Measurements from ENCODE around the gene HOXB6. TPM values are rescaled to one million over a fixed set of nuclear protein-coding genes. Genes with fewer than 3 reads are reported as not detected.
A peak's percentile ranks its signal among the peaks of the same experiment; 100 is the strongest.

HOXB6 gene
- total RNA-seq, 3 donors from 2014 or later: 41.3 to 68.8 (median 50.9) TPM

GRCh38 chr17:48558057-48558830 is 46.5 kb downstream of the HOXB6 start:
- no peak for DNase-seq
- no peak overlapping the region for H3K4me3 ChIP-seq
- peaks cover 43% of the 10 kb centered on the region for H3K4me1 ChIP-seq (ENCODE audit: low read depth)

DNA sequence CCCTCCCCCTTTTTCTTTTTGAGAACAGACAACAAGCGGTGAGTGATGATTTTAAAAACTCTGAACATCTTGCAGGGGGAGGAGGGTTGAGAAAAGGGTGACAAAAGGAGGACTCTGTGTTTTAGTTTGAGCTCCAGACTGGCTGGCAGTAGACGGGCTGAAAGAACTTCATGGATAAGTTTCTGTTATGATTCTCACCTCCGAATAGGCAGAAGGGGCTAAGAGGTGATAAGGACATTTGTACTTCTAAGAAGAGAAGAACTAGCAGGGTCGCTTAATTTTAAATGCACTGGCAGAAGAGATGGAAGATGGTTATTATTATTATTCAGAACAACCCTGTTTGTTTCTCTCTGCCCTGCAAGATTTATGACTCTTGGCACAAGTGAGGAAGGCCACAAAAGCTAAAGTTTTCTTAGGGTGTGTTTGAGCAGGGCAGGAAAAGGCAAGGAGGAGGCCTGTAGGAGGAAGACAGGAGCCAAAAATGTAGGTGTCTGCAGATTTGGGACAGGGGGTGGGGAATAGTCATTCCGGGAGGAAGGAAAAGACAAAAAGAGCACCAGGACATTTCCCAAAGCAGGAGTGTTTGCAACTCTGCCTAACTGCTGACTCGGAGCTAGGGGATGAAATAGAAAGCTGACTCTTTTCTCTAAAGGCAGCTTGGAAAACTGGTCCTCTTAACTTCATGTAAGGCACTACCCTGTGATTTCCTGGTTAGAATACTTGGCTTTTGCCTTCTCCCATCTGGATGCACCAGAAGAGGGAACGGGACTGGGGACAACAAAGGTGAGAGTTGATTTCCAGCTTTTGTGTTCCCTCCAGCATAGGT is 48.0 kb downstream of the HOXB6 start:
- ATAC-seq: peak; percentile 56
- Histone ChIP-seq H3K4me1 (ENCODE audit: low read depth) (peaks cover 35% of the 10 kb centered on the region), H3K36me3 (ENCODE audit: low read depth) (no peaks in the 10 kb centered on the region), H3K4me3 (no peak overlapping the region), H3K9me3 (no peaks in the 10 kb centered on the region)
- TF ChIP-seq CTCF (IDR thresholded peaks at IDR 0.05): no peak
- no peak for DNase-seq
- intact Hi-C loops (cut with DNase I, micrococcal nuclease): no loop called here

More at GRCh38 chr17:48558057-48558830, 46.5 kb downstream of the HOXB6 start:
- intact Hi-C loops (cut with DNase I, micrococcal nuclease): no loop called here
- Histone ChIP-seq H3K36me3 (ENCODE audit: low read depth) (no peaks in the 10 kb centered on the region), H3K9me3 (no peaks in the 10 kb centered on the region)
- no peak for TF ChIP-seq CTCF (IDR thresholded peaks at IDR 0.05)
- no peak for ATAC-seq

- Histone ChIP-seq H3K4me3 (no peak overlapping the region), H3K4me1 (ENCODE audit: low read depth) (peaks cover 29% of the 10 kb centered on the region)
- no peak for TF ChIP-seq CTCF (IDR thresholded peaks at IDR 0.05)
These were observed 48.6 kb downstream of the HOXB6 start for GRCh38 chr17:48556229-48556575.

DNA sequence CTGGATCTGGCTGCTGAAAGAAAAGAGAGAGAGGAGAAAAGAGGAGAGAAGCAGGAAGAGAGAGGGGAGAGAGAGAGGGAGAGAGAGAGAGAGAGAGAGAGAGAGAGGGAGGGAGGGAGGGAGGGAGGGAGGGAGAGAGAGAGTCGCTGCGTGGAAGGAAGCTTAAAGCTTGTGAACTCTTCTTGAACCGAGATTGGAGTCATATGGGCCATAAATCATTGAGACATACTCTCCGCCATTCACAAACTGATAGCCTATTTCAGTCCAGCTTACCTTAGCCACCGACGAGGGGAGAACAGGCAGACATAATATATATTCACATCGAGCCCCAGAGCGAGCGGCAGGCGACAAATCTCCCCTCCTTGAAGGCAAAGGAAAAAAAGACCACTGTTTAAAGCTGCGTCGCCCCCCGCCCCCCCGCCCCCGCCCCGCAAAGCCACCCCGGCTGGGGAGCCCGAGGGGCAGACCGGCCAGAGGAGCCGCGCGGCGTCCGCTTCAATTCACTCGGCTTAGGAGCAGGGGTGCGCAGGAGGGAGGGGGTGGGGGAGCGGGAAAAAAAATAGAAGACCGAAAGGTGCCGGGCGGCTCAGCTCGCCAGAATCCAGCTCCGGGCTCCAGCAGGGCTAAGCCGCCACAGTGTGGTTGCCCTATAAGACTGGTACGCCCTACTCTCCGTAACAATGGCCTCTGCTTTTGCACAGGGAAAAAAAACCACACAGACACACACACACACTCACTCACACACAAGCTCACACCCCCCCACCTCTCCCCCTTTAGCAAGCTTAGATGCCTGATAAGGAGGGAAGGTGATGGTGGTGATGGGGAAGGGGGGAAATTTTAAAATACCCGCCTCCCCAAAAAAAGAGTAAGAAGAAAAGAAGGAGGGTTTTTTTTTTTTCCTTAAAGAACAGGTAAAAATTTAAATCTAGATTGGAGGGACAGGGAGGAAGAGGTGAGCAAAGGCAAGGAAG is 49.2 kb downstream of the HOXB6 start:
- intact Hi-C loops (cut with DNase I, micrococcal nuclease): no loop called here
- Histone ChIP-seq H3K4me1 (ENCODE audit: low read depth) (peaks cover 24% of the 10 kb centered on the region), H3K4me3 (no peak overlapping the region), H3K9me3 (no peaks in the 10 kb centered on the region), H3K36me3 (ENCODE audit: low read depth) (no peaks in the 10 kb centered on the region)
- TF ChIP-seq CTCF (IDR thresholded peaks at IDR 0.05): no peak
- ATAC-seq (peak; percentile 77), DNase-seq (peak in 1 of 3 donors; percentile 47)

More at GRCh38 chr17:48556229-48556575, 48.6 kb downstream of the HOXB6 start:
- DNase-seq (no peak), ATAC-seq (no peak)
- intact Hi-C loops (cut with DNase I, micrococcal nuclease): no loop called here
- no peaks in the 10 kb centered on the region for H3K36me3 ChIP-seq (ENCODE audit: low read depth)
- no peaks in the 10 kb centered on the region for H3K9me3 ChIP-seq
